WTC11 (cell line): ENCODE results near the gene ITPK1. TPM values are rescaled to one million over a fixed set of nuclear protein-coding genes. Genes with fewer than 3 reads are reported as not detected.

Experiments used
- ATAC-seq: fragments of 200-7000 bp; cut with Tn5 transposase; 2 replicates; pipeline ENCODE4 v1.10.0; 2021; ENCODE audit warnings: mild to moderate bottlenecking, moderate library complexity
- CTCF ChIA-PET: fragments of 300-600 bp; sonication (Branson Sonifier 250); formaldehyde crosslinking; loops from one replicate; lab custom pipeline; 2021; ENCODE audit warnings: antibody characterized with exemption; lab: Charles Lee
- POLR2A ChIA-PET: fragments of 350-600 bp; sonication (Branson Sonifier 250); formaldehyde crosslinking; loops from one replicate; lab custom pipeline; 2021; ENCODE audit warnings: antibody characterized with exemption; lab: Charles Lee
- DNase-seq: peaks from one replicate; pipeline ENCODE4 v3.0.0; 2021; ENCODE audit warnings: low spot score
- H3K27ac Mint-ChIP-seq: 2 replicates; pipeline ENCODE4 v1.8.0; 2021; ENCODE audit warnings: mixed read lengths
- H3K27me3 Mint-ChIP-seq: 2 replicates; pipeline ENCODE4 v1.8.0; 2021; ENCODE audit warnings: low read depth, mild to moderate bottlenecking, moderate library complexity, mixed read lengths
- H3K36me3 Mint-ChIP-seq: 2 replicates; pipeline ENCODE4 v1.8.0; 2021; ENCODE audit warnings: mixed read lengths
- H3K4me1 Mint-ChIP-seq: 2 replicates; pipeline ENCODE4 v1.8.0; 2022; ENCODE audit warnings: mixed read lengths
- H3K4me3 Mint-ChIP-seq: 2 replicates; pipeline ENCODE4 v1.8.0; 2021; ENCODE audit warnings: mild to moderate bottlenecking, moderate library complexity, mixed read lengths
- H3K9me3 Mint-ChIP-seq: 2 replicates; pipeline ENCODE4 v1.8.0; 2021; ENCODE audit warnings: mixed read lengths
- CREM ChIP-seq: sonication (generic); formaldehyde crosslinking; IDR thresholded peaks from 2 replicates; pipeline ENCODE4 v1.8.1; 2022; ENCODE audit warnings: mild to moderate bottlenecking, missing genetic modification reagents, moderate library complexity
- ESRRA ChIP-seq: sonication (generic); formaldehyde crosslinking; IDR thresholded peaks from 2 replicates; pipeline ENCODE4 v1.8.1; 2022; ENCODE audit warnings: mild to moderate bottlenecking, missing genetic modification reagents, borderline replicate concordance
- IRF2 ChIP-seq: sonication (generic); formaldehyde crosslinking; IDR thresholded peaks from 2 replicates; pipeline ENCODE4 v1.8.0; 2022; ENCODE audit warnings: low read depth, missing genetic modification reagents, borderline replicate concordance
- KAT7 ChIP-seq: sonication (generic); formaldehyde crosslinking; IDR thresholded peaks from 2 replicates; pipeline ENCODE4 v1.8.1; 2023; ENCODE audit warnings: missing genetic modification reagents, mild to moderate bottlenecking, borderline replicate concordance
- NFYB ChIP-seq: sonication (generic); formaldehyde crosslinking; conservative IDR thresholded peaks from 2 replicates; pipeline ENCODE4 v1.8.0; 2022; ENCODE audit warnings: low read depth, missing genetic modification reagents
- NR1H2 ChIP-seq: sonication (generic); formaldehyde crosslinking; IDR thresholded peaks from 2 replicates; pipeline ENCODE4 v1.9.0; 2021; ENCODE audit warnings: mild to moderate bottlenecking, moderate library complexity, missing genetic modification reagents
- RORB ChIP-seq: fragments of 250-450 bp; sonication (Bioruptor Pico); IDR thresholded peaks from 2 replicates; pipeline ENCODE4 v1.9.0; 2021; ENCODE audit warnings: mild to moderate bottlenecking
- SOX15 ChIP-seq: fragments of 250-450 bp; sonication (Bioruptor Pico); IDR thresholded peaks from 2 replicates; pipeline ENCODE4 v1.9.0; 2021; ENCODE audit warnings: mild to moderate bottlenecking
- TCF7 ChIP-seq: sonication (generic); formaldehyde crosslinking; IDR thresholded peaks from 2 replicates; pipeline ENCODE4 v1.8.0; 2022; ENCODE audit warnings: mild to moderate bottlenecking, low read depth, missing genetic modification reagents, moderate library complexity
- ZNF121 ChIP-seq: sonication (generic); formaldehyde crosslinking; IDR thresholded peaks from 2 replicates; pipeline ENCODE4 v1.8.0; 2023; ENCODE audit warnings: missing genetic modification reagents
- total RNA-seq: library from RNA; stranded (reverse); gene quantifications from 3 replicates; pipeline ENCODE4 v1.2.3, GENCODE V29; 2021
- TF ChIP-seq, protein P1 (sequence below): fragments of 250-450 bp; sonication (Bioruptor Pico); conservative IDR thresholded peaks from 2 replicates; pipeline ENCODE4 v1.9.0; 2021; ENCODE audit warnings: mild to moderate bottlenecking
- TF ChIP-seq, protein P2 (sequence below): sonication (generic); formaldehyde crosslinking; IDR thresholded peaks from 2 replicates; pipeline ENCODE4 v1.8.1; 2023; ENCODE audit warnings: mild to moderate bottlenecking, missing genetic modification reagents, moderate library complexity
- TF ChIP-seq, protein P3 (sequence below): sonication (generic); formaldehyde crosslinking; IDR thresholded peaks from 2 replicates; pipeline ENCODE4 v1.8.1; 2022; ENCODE audit warnings: mild to moderate bottlenecking, moderate library complexity, missing genetic modification reagents
- TF ChIP-seq, protein P4 (sequence below): sonication (generic); formaldehyde crosslinking; IDR thresholded peaks from 2 replicates; pipeline ENCODE4 v1.8.0; 2023; ENCODE audit warnings: missing genetic modification reagents, mild to moderate bottlenecking, borderline replicate concordance
- TF ChIP-seq, protein P5 (sequence below): sonication (generic); formaldehyde crosslinking; IDR thresholded peaks from 2 replicates; pipeline ENCODE4 v1.8.0; 2022; ENCODE audit warnings: mild to moderate bottlenecking, missing genetic modification reagents
- TF ChIP-seq, protein P6 (sequence below): sonication (generic); formaldehyde crosslinking; IDR thresholded peaks from 2 replicates; pipeline ENCODE4 v1.8.0; 2022; ENCODE audit warnings: mild to moderate bottlenecking, missing genetic modification reagents
- TF ChIP-seq, protein P7 (sequence below): sonication (generic); formaldehyde crosslinking; IDR thresholded peaks from 2 replicates; pipeline ENCODE4 v1.8.0; 2022; ENCODE audit warnings: missing genetic modification reagents
- TF ChIP-seq, protein P8 (sequence below): fragments of 250-450 bp; sonication (Bioruptor Pico); IDR thresholded peaks from 2 replicates; pipeline ENCODE4 v1.9.0; 2021; ENCODE audit warnings: mild to moderate bottlenecking

Gene ITPK1
- total RNA-seq, 1 experiment from 2014 or later, result 144 TPM

DNA sequence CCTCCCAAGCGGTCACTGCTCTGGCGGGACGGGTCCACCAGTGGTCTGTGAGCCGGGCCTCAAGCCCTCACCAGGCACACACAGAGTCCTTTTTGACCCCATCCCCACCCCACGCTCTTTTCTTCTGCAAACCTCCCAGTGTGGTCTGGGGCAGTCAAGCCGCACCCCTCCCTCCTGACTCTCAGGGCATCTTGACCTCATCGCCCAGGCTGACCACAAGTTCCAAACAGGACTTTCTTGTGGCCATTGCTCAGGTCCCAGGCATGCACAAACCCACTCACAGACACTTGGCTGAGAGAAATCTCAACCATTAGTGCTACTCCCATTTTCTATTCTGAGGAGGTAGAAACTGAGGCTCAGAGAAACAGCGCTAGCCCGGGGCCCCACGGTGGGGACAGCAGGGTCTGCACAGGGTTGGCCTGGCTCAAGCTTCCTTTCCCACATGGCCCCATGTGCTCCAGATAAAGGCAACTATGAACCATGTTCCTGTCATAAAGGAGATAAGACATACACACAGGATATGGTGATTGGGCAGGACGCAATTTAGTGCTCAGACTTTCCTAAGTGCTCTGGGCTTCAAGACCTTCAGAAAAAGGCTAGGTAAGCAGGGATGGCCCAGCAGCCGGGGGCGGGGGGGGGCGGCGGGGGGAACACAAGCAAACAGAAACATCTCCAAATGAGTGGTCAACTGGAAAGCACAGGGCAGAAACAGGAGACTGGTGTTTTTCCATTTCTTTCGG lies 69.6 kb downstream of the ITPK1 start (continued):
- TF ChIP-seq, protein P1, sequence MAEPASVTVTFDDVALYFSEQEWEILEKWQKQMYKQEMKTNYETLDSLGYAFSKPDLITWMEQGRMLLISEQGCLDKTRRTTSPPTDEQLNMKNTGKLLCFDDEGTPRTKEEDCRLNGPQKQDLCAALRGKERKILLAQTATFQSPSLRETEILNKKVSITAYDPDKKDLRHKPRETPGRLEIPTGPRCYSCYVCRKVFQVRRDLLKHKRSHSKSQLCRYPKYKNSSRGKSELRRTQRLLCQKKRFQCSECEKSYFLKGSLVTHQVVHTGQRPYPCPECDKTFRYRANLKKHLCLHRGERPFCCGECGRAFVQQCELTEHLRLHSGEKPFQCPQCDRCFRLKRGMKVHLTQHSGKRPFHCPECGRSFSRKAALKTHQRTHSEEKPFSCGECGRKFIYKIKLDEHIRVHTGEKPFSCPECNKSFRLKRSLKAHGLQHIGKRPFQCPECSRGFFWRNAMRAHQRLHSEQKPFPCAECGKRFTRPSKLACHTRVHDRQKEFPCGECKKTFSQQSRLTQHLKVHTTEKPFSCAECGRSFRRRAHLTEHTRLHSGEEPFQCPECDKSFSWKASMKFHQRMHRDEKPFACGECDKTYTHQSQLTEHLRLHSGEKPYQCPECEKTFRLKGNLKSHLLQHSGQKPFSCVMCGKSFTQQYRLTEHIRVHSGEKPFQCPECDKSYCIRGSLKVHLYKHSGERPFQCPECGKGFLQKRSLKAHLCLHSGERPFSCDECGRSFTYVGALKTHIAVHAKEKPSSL (CRISPR knock-in tag), result no peak

DNA sequence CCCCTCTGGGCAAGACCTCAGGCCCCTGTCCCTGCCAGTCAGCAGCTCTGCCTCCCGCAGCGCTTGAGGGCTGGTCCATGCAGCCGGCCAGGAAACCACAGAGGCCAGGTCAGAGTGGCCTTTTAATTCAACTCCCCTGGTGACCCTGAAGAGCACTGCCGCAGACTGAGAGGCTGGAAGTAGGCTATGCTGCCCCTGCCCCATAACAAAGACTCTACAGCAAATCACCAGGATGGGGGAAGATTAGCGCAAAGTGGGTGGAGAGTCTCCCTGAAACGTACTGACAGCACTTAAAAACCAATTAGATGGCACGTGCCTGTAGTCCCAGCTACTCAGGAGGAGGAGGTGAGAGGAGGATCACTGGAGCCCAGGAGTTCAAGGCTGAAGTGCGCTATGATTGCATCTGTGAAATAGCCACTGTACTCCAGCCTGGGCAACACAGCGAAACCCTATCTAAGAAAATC lies 70.5 kb downstream of the ITPK1 start:
- ATAC-seq (peak; percentile 67), DNase-seq (peak; percentile 41)
- POLR2A ChIA-PET, result no interaction called here
- no peaks in the 10 kb centered on the region for H3K27me3 Mint-ChIP-seq
- peaks cover 93% of the 10 kb centered on the region for H3K4me1 Mint-ChIP-seq
- CTCF ChIA-PET, result interaction anchor here (0.6 to 1.8 kb wide), 5 partner anchors 11 to 154 kb away, joined by 3 to 6 read pairs (median 5); no protein-coding TSS in a partner anchor
- peak overlapping the region; percentile 87 for H3K27ac Mint-ChIP-seq
- peak overlapping the region; percentile 5; the same call in 1 of the 2 replicates for H3K4me3 Mint-ChIP-seq
- no peaks in the 10 kb centered on the region for H3K9me3 Mint-ChIP-seq
- TF ChIP-seq, protein P2, sequence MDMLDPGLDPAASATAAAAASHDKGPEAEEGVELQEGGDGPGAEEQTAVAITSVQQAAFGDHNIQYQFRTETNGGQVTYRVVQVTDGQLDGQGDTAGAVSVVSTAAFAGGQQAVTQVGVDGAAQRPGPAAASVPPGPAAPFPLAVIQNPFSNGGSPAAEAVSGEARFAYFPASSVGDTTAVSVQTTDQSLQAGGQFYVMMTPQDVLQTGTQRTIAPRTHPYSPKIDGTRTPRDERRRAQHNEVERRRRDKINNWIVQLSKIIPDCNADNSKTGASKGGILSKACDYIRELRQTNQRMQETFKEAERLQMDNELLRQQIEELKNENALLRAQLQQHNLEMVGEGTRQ (CRISPR knock-in tag), result peak; percentile 64
- TF ChIP-seq KAT7 (CRISPR knock-in tag) (0 out of 2 replicates have a peak, but pooled peaks have one; percentile 28), ZNF121 (CRISPR knock-in tag) (peak; percentile 80; the same call in 1 of the 2 replicates), IRF2 (no peak)
- TF ChIP-seq, protein P3, sequence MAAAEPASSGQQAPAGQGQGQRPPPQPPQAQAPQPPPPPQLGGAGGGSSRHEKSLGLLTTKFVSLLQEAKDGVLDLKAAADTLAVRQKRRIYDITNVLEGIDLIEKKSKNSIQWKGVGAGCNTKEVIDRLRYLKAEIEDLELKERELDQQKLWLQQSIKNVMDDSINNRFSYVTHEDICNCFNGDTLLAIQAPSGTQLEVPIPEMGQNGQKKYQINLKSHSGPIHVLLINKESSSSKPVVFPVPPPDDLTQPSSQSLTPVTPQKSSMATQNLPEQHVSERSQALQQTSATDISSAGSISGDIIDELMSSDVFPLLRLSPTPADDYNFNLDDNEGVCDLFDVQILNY (CRISPR knock-in tag), result no peak
- TF ChIP-seq, protein P4, sequence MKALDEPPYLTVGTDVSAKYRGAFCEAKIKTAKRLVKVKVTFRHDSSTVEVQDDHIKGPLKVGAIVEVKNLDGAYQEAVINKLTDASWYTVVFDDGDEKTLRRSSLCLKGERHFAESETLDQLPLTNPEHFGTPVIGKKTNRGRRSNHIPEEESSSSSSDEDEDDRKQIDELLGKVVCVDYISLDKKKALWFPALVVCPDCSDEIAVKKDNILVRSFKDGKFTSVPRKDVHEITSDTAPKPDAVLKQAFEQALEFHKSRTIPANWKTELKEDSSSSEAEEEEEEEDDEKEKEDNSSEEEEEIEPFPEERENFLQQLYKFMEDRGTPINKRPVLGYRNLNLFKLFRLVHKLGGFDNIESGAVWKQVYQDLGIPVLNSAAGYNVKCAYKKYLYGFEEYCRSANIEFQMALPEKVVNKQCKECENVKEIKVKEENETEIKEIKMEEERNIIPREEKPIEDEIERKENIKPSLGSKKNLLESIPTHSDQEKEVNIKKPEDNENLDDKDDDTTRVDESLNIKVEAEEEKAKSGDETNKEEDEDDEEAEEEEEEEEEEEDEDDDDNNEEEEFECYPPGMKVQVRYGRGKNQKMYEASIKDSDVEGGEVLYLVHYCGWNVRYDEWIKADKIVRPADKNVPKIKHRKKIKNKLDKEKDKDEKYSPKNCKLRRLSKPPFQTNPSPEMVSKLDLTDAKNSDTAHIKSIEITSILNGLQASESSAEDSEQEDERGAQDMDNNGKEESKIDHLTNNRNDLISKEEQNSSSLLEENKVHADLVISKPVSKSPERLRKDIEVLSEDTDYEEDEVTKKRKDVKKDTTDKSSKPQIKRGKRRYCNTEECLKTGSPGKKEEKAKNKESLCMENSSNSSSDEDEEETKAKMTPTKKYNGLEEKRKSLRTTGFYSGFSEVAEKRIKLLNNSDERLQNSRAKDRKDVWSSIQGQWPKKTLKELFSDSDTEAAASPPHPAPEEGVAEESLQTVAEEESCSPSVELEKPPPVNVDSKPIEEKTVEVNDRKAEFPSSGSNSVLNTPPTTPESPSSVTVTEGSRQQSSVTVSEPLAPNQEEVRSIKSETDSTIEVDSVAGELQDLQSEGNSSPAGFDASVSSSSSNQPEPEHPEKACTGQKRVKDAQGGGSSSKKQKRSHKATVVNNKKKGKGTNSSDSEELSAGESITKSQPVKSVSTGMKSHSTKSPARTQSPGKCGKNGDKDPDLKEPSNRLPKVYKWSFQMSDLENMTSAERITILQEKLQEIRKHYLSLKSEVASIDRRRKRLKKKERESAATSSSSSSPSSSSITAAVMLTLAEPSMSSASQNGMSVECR, result 0 out of 2 replicates have a peak, but pooled peaks have one; percentile 19
- TF ChIP-seq, protein P5, sequence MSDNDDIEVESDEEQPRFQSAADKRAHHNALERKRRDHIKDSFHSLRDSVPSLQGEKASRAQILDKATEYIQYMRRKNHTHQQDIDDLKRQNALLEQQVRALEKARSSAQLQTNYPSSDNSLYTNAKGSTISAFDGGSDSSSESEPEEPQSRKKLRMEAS (CRISPR knock-in tag), result peak; percentile 24; the same call in 1 of the 2 replicates
- TF ChIP-seq, protein P6, sequence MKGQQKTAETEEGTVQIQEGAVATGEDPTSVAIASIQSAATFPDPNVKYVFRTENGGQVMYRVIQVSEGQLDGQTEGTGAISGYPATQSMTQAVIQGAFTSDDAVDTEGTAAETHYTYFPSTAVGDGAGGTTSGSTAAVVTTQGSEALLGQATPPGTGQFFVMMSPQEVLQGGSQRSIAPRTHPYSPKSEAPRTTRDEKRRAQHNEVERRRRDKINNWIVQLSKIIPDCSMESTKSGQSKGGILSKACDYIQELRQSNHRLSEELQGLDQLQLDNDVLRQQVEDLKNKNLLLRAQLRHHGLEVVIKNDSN, result peak; percentile 62; the same call in 1 of the 2 replicates
- peaks cover 12% of the 10 kb centered on the region; the same call in 1 of the 2 replicates for H3K36me3 Mint-ChIP-seq

DNA sequence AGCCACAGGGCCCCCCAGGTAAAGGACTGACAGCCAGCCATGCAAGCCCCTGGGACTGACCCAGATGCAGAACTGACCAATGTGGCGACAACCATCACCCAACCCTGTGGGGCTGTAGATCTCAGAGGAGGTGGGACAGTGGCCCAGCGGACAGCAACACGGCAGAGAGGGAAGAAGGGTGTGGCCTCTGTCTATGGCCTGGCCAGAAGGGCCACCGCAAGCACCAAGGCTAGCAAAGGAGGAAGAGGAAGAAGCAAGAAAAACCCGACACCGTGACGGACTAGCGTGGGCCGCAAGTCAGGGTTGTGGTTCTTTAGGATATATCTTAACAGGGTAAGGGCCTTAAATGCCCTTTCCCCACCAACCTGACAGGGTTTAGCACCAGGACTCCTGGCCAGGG lies 71.2 kb downstream of the ITPK1 start:
- ChIA-PET POLR2A (no interaction called here), CTCF (interaction anchor here (1.1 to 2.0 kb wide), 4 partner anchors 10 to 92 kb away, joined by 3 to 8 read pairs (median 6); no protein-coding TSS in a partner anchor)
- no peaks in the 10 kb centered on the region for H3K27me3 Mint-ChIP-seq
- peaks cover 93% of the 10 kb centered on the region for H3K4me1 Mint-ChIP-seq
- H3K9me3 Mint-ChIP-seq, result no peaks in the 10 kb centered on the region
- no peak overlapping the region for H3K4me3 Mint-ChIP-seq
- H3K36me3 Mint-ChIP-seq, result peaks cover 12% of the 10 kb centered on the region; the same call in 1 of the 2 replicates
- H3K27ac Mint-ChIP-seq, result 0 out of 2 replicates have a peak overlapping the region, but pooled peaks have one; percentile 75
- DNase-seq (no peak), ATAC-seq (no peak)
- TF ChIP-seq CREM (CRISPR knock-in tag), result no peak
- no peak for TF ChIP-seq RORB (CRISPR knock-in tag)
- TF ChIP-seq, protein P7, sequence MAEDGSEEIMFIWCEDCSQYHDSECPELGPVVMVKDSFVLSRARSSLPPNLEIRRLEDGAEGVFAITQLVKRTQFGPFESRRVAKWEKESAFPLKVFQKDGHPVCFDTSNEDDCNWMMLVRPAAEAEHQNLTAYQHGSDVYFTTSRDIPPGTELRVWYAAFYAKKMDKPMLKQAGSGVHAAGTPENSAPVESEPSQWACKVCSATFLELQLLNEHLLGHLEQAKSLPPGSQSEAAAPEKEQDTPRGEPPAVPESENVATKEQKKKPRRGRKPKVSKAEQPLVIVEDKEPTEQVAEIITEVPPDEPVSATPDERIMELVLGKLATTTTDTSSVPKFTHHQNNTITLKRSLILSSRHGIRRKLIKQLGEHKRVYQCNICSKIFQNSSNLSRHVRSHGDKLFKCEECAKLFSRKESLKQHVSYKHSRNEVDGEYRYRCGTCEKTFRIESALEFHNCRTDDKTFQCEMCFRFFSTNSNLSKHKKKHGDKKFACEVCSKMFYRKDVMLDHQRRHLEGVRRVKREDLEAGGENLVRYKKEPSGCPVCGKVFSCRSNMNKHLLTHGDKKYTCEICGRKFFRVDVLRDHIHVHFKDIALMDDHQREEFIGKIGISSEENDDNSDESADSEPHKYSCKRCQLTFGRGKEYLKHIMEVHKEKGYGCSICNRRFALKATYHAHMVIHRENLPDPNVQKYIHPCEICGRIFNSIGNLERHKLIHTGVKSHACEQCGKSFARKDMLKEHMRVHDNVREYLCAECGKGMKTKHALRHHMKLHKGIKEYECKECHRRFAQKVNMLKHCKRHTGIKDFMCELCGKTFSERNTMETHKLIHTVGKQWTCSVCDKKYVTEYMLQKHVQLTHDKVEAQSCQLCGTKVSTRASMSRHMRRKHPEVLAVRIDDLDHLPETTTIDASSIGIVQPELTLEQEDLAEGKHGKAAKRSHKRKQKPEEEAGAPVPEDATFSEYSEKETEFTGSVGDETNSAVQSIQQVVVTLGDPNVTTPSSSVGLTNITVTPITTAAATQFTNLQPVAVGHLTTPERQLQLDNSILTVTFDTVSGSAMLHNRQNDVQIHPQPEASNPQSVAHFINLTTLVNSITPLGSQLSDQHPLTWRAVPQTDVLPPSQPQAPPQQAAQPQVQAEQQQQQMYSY, result no peak
- TF ChIP-seq TCF7 (CRISPR knock-in tag), result no peak
- no peak for TF ChIP-seq ESRRA (CRISPR knock-in tag)
- TF ChIP-seq NFYB (CRISPR knock-in tag), result no peak
- no peak for TF ChIP-seq SOX15 (CRISPR knock-in tag)
- TF ChIP-seq NR1H2 (CRISPR knock-in tag), result no peak
- TF ChIP-seq, protein P8, sequence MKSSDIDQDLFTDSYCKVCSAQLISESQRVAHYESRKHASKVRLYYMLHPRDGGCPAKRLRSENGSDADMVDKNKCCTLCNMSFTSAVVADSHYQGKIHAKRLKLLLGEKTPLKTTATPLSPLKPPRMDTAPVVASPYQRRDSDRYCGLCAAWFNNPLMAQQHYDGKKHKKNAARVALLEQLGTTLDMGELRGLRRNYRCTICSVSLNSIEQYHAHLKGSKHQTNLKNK (CRISPR knock-in tag), result no peak
